ENCODE measurements around the gene ACAN. TPM values are rescaled to one million over a fixed set of nuclear protein-coding genes. Genes with fewer than 3 reads are reported as not detected.

Gene ACAN
- total and polyA plus RNA-seq, 2 of the 8 experiments (the other 6 are each of a cell fraction or from before 2014, with no cell fraction given) = 0.71 to 0.73 TPM

- ChIA-PET CTCF (ENCODE audit: partially characterized antibody) (interaction anchor here (2.1 kb wide), 1 partner anchor 14 kb away, joined by 6 read pairs; no protein-coding TSS in a partner anchor), POLR2A (ENCODE audit: partially characterized antibody) (no interaction called here)
- 92% methylated on average over 3 of the region's 3 CpGs; no CpG with 5 or more reads in 1 of the 2 experiments for WGBS, 2 experiments (ENCODE audit: extremely low coverage in 1 of 2, insufficient coverage in 1 of 2, insufficient read length in 1 of 2, insufficient replicate concordance in 2 of 2, low coverage in 1 of 2, low lambda C conversion rate in 2 of 2, missing lambda C conversion rate in 1 of 2)
- Histone ChIP-seq H3K36me3 (ENCODE audit: control insufficient read depth in 2 of 4, insufficient read depth in 4 of 4, low read length in 3 of 4) (no peaks in the 10 kb centered on the region), H2BK12ac (ENCODE audit: low read depth, low read length) (no peak overlapping the region), H2AFZ (ENCODE audit: low read length) (no peak overlapping the region), H4K8ac (ENCODE audit: extremely low read depth, insufficient read depth, low read length) (no peak overlapping the region), H3K27ac (ENCODE audit: low read depth, low read length) (no peak overlapping the region), H3K56ac (replicated peaks; ENCODE audit: insufficient read length, low read depth, low read length) (no peak overlapping the region), H3K4me3 (ENCODE audit: extremely low read depth in 1 of 4, insufficient read depth in 2 of 4, low read depth in 3 of 4, low read length in 4 of 4) (no peak overlapping the region), H2BK5ac (ENCODE audit: low read depth, low read length) (no peak overlapping the region), H4K20me1 (replicated peaks in 1 of 2; ENCODE audit: control insufficient read depth in 1 of 2, insufficient read depth in 2 of 2, low read length in 2 of 2) (no peaks in the 10 kb centered on the region), H3K79me1 (ENCODE audit: low read depth, low read length) (no peaks in the 10 kb centered on the region), H2BK15ac (ENCODE audit: low read length) (no peak overlapping the region), H4K91ac (replicated peaks; ENCODE audit: insufficient read length, low read length) (no peak overlapping the region), H3K23me2 (ENCODE audit: low read depth, low read length) (no peaks in the 10 kb centered on the region), H4K5ac (ENCODE audit: insufficient read length, low read depth, low read length) (no peak overlapping the region), H3K18ac (ENCODE audit: extremely low read depth, low read length) (no peak overlapping the region), H3K27me3 (replicated peaks in 1 of 4; ENCODE audit: control insufficient read depth in 3 of 4, extremely low read depth in 1 of 4, insufficient read depth in 3 of 4, low read length in 3 of 4) (no peaks in the 10 kb centered on the region), H3K9ac (replicated peaks in 1 of 4; ENCODE audit: extremely low read depth in 1 of 4, low read depth in 3 of 4, low read length in 3 of 4) (no peak overlapping the region), H3K14ac (ENCODE audit: insufficient read length) (no peak overlapping the region), H3K79me2 (ENCODE audit: control insufficient read depth in 1 of 2, insufficient read depth in 2 of 2, low read length in 2 of 2) (no peaks in the 10 kb centered on the region), H2BK20ac (ENCODE audit: low read length) (no peak overlapping the region), H3K9me3 (ENCODE audit: insufficient read depth in 2 of 2, low read depth in 1 of 2, low read length in 1 of 2) (no peaks in the 10 kb centered on the region), H3K23ac (ENCODE audit: insufficient read length) (no peak overlapping the region), H2BK120ac (replicated peaks; ENCODE audit: low read depth, low read length) (no peak overlapping the region), H3K4me2 (ENCODE audit: insufficient read depth in 1 of 2, low read depth in 2 of 2, low read length in 2 of 2) (no peak overlapping the region), H3K4me1 (replicated peaks in 1 of 4; ENCODE audit: control insufficient read depth in 3 of 4, insufficient read depth in 4 of 4, low read length in 3 of 4) (no peaks in the 10 kb centered on the region), H3K4ac (replicated peaks; ENCODE audit: insufficient read length, low read depth, low read length) (no peak overlapping the region), H2AK5ac (ENCODE audit: low read depth, low read length) (no peak overlapping the region)
- no peak for DNase-seq (ENCODE audit: low read depth in 1 of 2, low spot score in 2 of 2)
- no peak for FAIRE-seq
- TF ChIP-seq HDAC6 (IDR thresholded peaks at IDR 0.05; ENCODE audit: low read depth, low read length) (no peak), EZH2 (IDR thresholded peaks at IDR 0.05; ENCODE audit: low read depth, low read length, severe bottlenecking) (no peak), TBP (IDR thresholded peaks at IDR 0.05; ENCODE audit: low read depth, low read length) (no peak), KDM5A (IDR thresholded peaks at IDR 0.05; ENCODE audit: low read length) (no peak), JUN (IDR thresholded peaks at IDR 0.05; ENCODE audit: low read depth, low read length) (no peak), NANOG (IDR thresholded peaks at IDR 0.05; ENCODE audit: insufficient read depth, low read depth, low read length, poor library complexity, severe bottlenecking) (no peak)
These were observed 45.0 kb downstream of the ACAN start for GRCh38 chr15:88848203-88848602.
